HFFc6 (cell line): ENCODE results near the gene PLA2G12B. TPM values are rescaled to one million over a fixed set of nuclear protein-coding genes. Genes with fewer than 3 reads are reported as not detected.
"Not testable (repeated sequence)": the region's sequence is repeated elsewhere in the genome, so short reads cannot be mapped to it uniquely, and the experiment has no call there.

Experiments used
- DNase-seq: peaks from one replicate; pipeline ENCODE4 v3.0.0-alpha.2; 2018
- H3K27ac Mint-ChIP-seq: 2 replicates; pipeline ENCODE4 v1.8.0; 2020; ENCODE audit warnings: mild to moderate bottlenecking, mixed read lengths
- H3K27me3 Mint-ChIP-seq: 2 replicates; pipeline ENCODE4 v1.8.0; 2021; ENCODE audit warnings: mild to moderate bottlenecking, moderate library complexity, mixed read lengths; ENCODE audit not compliant: insufficient read depth
- H3K36me3 Mint-ChIP-seq: 2 replicates; pipeline ENCODE4 v1.8.0; 2021; ENCODE audit warnings: low read depth, mixed read lengths
- H3K4me1 Mint-ChIP-seq: 2 replicates; pipeline ENCODE4 v1.8.0; 2020; ENCODE audit warnings: low read depth, mixed read lengths
- H3K4me3 Mint-ChIP-seq: 2 replicates; pipeline ENCODE4 v1.8.0; 2020; ENCODE audit warnings: mild to moderate bottlenecking, moderate library complexity, mixed read lengths
- H3K9me3 Mint-ChIP-seq: 2 replicates; pipeline ENCODE4 v1.8.0; 2020; ENCODE audit warnings: mild to moderate bottlenecking, mixed read lengths
- CTCF ChIP-seq: fragments of 200-600 bp; sonication (generic); IDR thresholded peaks from 2 replicates; pipeline ENCODE4 v1.5.0; 2021; ENCODE audit warnings: antibody characterized with exemption, mild to moderate bottlenecking
- total RNA-seq, 6 experiments: library from RNA; stranded (reverse); fragmentation: NEBNext Ultra II Directional; extraction: Animal tissue kit (Norgen Biotek cat#: 25700); gene quantifications; 2 replicates in 1 of 6; 3 replicates in 5 of 6; pipeline ENCODE4 v1.2.3, GENCODE V29; 2021

Gene PLA2G12B
- total RNA-seq, 6 experiments from 2014 or later: not detected

DNA sequence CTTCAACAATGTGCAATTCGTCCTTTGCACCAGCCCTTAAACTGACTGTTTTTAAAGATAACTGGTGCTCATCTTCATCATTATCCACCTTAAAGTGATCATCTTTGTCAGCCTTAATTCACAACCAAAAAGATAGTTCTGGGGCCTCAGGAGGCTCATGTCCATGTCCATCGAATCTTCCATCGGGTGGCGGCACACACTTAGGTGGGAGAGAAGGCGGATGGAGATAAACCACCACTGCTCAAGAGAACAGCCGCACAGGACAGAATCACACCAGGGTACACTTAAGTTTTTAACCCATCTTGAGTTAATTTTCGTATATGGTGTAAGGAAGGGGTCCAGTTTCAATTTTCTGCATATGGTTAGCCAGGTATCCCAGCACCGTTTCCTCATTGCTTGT lies 36.3 kb downstream of the PLA2G12B start:
- Mint-ChIP-seq H3K36me3 (peaks cover 27% of the 10 kb centered on the region), H3K9me3 (peaks cover 41% of the 10 kb centered on the region), H3K27ac (no peak overlapping the region), H3K27me3 (peaks cover 30% of the 10 kb centered on the region), H3K4me1 (peaks cover 20% of the 10 kb centered on the region; the same call in 1 of the 2 replicates), H3K4me3 (no peak overlapping the region)
- no peak for DNase-seq
- TF ChIP-seq CTCF: no peak

DNA sequence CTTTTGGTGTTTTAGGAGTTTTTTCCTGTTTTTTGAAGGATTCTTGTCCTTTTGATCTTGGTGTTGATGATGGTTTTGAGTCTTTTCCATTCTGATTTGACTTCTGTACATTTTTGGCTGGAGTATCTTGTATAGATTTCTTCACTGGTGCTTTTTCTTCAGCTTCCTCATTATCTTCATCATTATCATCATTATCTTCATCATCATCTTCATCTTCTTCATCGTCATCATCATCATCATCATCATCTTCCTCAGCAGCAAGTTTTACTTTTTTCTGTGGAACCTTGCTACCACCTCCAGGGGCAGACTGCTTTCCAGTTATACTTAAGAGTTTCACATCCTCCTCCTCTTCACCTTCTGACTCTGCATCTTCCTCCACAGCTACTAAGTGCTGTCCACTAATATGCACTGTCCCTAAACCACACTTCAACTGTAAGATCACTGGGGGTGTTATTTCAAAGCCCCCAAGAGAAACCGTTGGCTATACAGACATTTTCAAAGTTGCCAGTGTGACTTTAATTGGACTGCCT lies 36.7 kb downstream of the PLA2G12B start:
- H3K9me3 Mint-ChIP-seq: peaks cover 41% of the 10 kb centered on the region
- H3K4me3 Mint-ChIP-seq, DNase-seq, H3K27ac Mint-ChIP-seq: not testable (repeated sequence)
- H3K36me3 Mint-ChIP-seq: peaks cover 27% of the 10 kb centered on the region
- H3K4me1 Mint-ChIP-seq: peaks cover 20% of the 10 kb centered on the region; the same call in 1 of the 2 replicates
- H3K27me3 Mint-ChIP-seq: peaks cover 28% of the 10 kb centered on the region

DNA sequence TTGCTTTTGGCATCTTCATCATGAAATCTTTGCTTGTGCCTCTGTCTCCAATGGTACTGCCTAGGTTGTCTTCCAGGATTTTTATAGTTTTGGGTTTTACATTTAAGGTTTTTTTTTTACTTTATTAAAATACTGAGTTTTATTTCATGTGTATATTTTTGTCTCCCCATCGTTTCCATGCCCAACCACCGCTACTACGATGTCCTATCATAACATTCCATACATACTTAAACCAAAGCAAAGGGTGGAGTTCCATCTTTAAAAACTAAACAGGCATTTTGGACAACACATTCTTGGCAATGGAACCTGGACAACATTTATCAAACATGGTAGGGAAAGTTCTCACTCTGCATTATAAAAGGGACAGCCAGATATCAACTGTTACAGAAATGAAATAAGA lies 37.4 kb downstream of the PLA2G12B start:
- H3K9me3 Mint-ChIP-seq: peaks cover 38% of the 10 kb centered on the region
- not testable (repeated sequence) for H3K4me3 Mint-ChIP-seq, H3K27ac Mint-ChIP-seq, DNase-seq
- peaks cover 26% of the 10 kb centered on the region for H3K27me3 Mint-ChIP-seq
- peaks cover 20% of the 10 kb centered on the region; the same call in 1 of the 2 replicates for H3K4me1 Mint-ChIP-seq
- H3K36me3 Mint-ChIP-seq: peaks cover 27% of the 10 kb centered on the region

GRCh38 chr10:72913287-72913686 lies 41.3 kb downstream of the PLA2G12B start:
- TF ChIP-seq CTCF: no peak
- no peak overlapping the region for H3K27ac Mint-ChIP-seq
- peaks cover 11% of the 10 kb centered on the region for H3K27me3 Mint-ChIP-seq
- peaks cover 25% of the 10 kb centered on the region for H3K4me1 Mint-ChIP-seq
- H3K36me3 Mint-ChIP-seq: peaks cover 6% of the 10 kb centered on the region; the same call in 1 of the 2 replicates
- H3K4me3 Mint-ChIP-seq: no peak overlapping the region
- no peaks in the 10 kb centered on the region for H3K9me3 Mint-ChIP-seq
- DNase-seq: no peak

- H3K27ac Mint-ChIP-seq: no peak overlapping the region
- H3K4me1 Mint-ChIP-seq: peaks cover 20% of the 10 kb centered on the region
- peaks cover 11% of the 10 kb centered on the region for H3K27me3 Mint-ChIP-seq
- TF ChIP-seq CTCF: no peak
- H3K36me3 Mint-ChIP-seq: 0 out of 2 replicates have a peak, but pooled peaks cover under 1% of the 10 kb centered on the region
- H3K4me3 Mint-ChIP-seq: no peak overlapping the region
- H3K9me3 Mint-ChIP-seq: no peaks in the 10 kb centered on the region
- DNase-seq: no peak
Measured at GRCh38 chr10:72912736-72913135, 41.9 kb downstream of the PLA2G12B start.

DNA sequence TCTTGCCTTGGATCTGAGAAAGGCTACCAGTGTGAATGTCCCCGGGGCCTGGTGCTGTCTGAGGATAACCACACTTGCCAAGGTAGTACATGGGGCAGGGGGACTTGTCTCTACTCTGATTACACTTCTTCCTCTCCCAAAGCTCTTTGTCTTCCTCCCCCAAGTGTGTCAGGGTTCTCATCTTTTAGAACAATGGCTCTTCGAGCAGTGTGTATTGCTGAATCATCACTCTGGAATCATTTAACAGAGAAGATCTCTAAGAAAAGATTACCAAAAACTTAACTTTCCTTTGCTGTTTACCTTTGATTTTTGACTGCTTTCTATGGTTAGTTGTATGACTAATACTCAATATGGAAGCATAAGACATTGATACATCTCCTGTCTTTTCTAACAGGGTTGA lies 42.8 kb downstream of the PLA2G12B start:
- Mint-ChIP-seq H3K4me3 (no peak overlapping the region), H3K27ac (no peak overlapping the region), H3K27me3 (peaks cover 11% of the 10 kb centered on the region), H3K36me3 (no peaks in the 10 kb centered on the region), H3K9me3 (no peaks in the 10 kb centered on the region), H3K4me1 (peaks cover 12% of the 10 kb centered on the region)
- no peak for DNase-seq
- no peak for TF ChIP-seq CTCF
